NCI-H2107 (cell line): ENCODE results near the gene AGPAT4.

ENCODE experiments used
- DNase-seq: peaks from one replicate; lab custom pipeline; 2025; lab: John Stamatoyannopoulos, UW

AGPAT4 gene

DNA sequence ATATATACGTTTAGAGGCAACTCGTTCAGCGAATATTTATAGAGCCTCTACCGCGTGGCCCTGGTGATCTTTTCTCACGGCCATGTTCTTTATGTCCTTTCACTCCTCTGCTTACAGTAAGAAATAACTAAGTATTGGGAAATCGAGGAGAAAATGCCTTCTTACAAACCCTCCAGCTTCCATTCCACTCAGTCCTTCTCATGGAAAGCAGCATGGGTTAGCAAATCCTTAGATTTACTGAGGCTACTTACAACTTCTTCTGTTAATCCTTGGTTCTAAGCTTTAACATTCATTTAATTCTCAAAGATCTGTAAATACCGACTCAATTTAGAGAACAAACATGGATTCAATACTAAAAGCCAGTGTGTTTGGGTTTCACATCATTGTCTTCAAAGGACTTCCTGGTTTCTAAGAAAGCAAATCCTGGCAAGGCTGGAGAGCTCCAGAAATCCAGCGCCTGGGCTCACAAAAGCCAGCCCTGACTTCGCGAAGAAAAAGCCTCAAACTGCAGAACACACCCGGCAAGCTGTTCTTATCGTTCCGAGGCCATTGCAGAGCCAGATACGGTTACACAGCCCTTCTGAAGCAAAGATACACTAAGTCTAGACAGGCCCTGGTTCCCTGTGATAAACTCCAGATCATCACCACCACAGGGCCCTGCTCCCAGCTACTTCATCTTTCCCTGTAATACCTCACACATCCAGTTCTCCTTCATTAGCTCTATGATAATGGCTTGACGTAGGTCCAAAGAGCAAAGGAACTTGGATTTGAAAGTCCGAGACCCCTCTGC, 19.2 kb downstream of the AGPAT4 start:
- DNase-seq, result no peak

GRCh38 chr6:161254126-161254463, 19.8 kb downstream of the AGPAT4 start:
- no peak for DNase-seq

GRCh38 chr6:161251345-161251744, 22.5 kb downstream of the AGPAT4 start:
- DNase-seq, result no peak

DNA sequence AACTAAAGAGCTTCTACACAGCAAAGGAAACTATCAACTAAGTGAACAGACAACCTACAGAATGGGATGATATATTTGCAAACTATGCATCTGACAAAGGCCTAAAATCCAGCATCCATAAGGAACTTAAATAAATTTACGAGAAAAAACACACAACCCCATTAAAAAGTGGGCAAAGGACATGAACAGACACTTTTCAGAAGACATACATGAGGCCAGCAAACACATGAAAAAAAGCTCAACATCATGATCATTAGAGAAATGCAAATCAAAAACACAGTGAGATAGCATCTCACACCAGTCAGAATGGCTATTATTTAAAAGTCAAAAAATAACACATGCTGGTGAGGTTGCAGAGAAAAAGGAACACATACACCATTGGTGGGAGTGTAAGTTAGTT, 24.5 kb downstream of the AGPAT4 start:
- DNase-seq, result no peak

GRCh38 chr6:161246725-161247124, 27.1 kb downstream of the AGPAT4 start:
- DNase-seq, result no peak

GRCh38 chr6:161245363-161245762, 28.5 kb downstream of the AGPAT4 start:
- DNase-seq, result no peak

DNA sequence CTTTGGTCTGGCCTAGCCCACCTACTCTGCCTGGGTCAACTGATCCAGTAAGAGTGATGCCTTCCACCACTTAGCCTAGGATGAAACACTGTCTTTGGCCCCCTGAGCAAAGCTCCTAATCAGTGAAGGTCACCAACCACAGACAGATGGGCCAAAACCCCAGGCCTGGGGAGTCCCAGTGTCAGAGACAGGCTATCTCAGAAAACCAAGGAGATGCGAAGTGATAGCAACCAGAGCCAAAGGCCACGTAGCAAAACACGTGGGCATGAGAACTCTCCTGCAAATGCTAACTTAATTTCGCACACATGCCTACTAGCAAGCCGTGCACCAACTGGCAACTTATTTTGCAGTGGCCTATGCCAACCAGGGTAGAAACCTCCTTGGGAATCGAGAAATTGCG, 29.1 kb downstream of the AGPAT4 start:
- no peak for DNase-seq

DNA sequence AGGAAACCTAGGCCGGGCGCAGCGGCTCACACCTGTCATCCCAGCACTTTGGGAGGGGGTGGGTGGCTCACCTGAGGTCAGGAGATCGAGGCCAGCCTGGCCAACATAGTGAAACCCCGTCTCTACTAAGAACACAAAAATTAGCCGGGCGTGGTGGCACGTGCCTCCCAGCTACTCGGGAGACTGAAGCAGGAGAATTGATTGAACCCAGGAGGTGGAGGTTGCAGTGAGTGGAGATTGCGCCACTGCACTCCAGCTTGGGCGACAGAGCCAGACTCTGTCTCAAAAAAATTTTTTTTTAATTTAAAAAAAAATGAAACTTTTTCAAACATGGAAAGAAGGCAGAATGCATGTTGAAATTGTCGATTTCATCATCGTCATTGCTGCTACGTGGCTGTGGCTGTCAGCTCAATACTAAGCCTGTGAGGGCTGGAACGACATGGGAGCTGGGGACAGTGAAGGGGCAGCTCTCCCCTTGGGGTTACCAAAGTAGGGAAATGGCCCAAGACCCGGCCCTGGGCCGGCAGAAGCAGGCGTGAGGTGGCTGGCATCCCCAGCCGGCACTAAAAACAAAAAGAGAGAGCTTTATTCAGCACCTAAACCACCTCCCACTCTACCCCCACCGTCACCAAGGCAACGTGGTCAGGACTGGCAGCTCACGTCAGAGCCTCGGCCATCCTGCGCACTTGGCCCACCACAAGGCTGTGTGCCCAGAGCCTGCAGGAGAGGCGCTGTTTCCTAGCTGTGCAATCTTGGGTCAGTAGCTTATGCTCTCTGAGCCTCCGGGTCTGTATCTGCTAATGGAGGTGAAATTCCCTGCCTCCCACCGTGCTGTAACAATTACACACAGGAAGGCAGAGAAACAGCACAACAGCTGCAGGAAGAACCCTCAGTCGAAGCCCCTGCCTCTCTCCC, 30.8 kb downstream of the AGPAT4 start:
- no peak for DNase-seq

GRCh38 chr6:161242113-161242512, 31.7 kb downstream of the AGPAT4 start:
- no peak for DNase-seq

DNA sequence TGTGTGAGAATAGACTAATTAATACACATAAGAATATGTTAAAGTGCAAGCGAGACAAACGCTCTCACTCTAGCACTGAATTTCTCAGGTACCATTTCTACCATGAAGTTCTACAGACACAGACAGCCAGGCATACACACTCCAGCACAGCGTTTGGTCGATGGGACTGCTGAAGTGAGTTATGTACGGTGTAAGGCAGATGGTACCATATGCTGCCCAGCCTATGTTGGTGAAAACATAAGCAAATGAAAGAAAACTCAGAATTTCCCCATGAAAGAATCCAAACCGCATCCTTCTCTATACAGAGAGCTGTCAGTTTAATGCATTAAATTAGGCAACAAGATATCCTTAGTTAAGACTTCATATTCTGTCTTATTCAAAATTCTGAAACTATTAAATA, 34.9 kb downstream of the AGPAT4 start:
- no peak for DNase-seq

- DNase-seq, result no peak
Measured at GRCh38 chr6:161238500-161238899, 35.4 kb downstream of the AGPAT4 start.

DNA sequence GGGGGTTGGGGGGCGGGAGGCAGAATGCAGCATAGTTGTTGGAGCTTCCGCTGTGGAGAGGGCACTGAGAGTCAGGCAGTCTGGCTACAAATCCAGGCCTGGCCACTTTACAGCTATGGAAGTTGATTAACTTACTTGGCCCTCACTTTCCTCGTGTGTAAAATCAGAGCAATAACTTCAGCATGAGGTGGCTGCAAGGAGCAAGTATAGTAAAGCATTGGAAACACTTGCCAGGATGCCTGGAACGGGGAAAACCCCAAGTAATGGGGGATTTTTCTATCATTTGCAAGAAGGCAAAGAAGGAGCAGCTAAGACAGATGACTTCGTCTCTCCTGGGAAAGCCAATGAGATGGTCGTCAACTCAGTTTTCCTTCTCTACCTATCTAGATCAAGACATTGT, 35.8 kb downstream of the AGPAT4 start:
- no peak for DNase-seq

DNA sequence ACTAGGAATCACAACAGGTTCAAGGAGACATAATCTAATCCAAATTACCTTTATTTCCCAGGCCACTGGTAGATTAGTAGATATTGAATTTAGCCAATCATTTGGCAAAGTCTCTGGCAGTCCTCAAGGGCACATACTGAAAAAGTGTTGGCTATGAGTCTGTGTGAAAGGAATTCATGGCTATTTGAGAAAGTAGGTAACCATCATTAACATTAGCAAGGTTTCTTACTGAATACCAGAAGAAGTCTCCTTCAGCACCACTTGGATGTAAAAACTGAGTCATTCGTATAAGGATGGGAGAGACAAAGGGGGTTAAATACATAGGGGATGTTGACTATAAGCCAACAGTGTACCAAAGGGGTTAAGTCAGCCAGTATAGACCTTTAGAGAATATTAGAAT, 36.7 kb downstream of the AGPAT4 start:
- no peak for DNase-seq

GRCh38 chr6:161235776-161236633, 37.9 kb downstream of the AGPAT4 start:
- DNase-seq, result no peak

GRCh38 chr6:161233986-161234661, 39.7 kb downstream of the AGPAT4 start:
- no peak for DNase-seq

- no peak for DNase-seq
Measured at GRCh38 chr6:161232467-161232866, 41.4 kb downstream of the AGPAT4 start.

DNA sequence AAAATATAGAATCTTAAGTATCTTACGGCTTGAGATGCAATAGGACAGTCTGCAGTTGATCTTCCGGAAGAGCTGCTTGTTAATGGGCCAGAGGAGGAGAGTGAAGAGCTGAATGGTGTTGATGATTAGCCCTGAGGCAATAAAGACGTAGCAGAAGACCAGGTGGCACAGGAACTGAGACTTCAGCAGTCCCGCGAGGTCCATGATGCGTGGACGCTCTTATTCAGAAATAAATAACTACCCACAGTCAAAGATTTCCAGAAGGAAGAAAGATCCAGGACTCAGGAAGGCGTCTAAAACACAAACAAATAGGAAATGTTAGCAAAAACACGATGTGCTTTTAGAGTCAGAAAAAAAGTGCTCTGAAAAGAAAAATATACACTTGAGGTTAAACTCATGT, 41.9 kb downstream of the AGPAT4 start:
- no peak for DNase-seq

- DNase-seq, result no peak
Measured at GRCh38 chr6:161230339-161230738, 43.5 kb downstream of the AGPAT4 start.

DNA sequence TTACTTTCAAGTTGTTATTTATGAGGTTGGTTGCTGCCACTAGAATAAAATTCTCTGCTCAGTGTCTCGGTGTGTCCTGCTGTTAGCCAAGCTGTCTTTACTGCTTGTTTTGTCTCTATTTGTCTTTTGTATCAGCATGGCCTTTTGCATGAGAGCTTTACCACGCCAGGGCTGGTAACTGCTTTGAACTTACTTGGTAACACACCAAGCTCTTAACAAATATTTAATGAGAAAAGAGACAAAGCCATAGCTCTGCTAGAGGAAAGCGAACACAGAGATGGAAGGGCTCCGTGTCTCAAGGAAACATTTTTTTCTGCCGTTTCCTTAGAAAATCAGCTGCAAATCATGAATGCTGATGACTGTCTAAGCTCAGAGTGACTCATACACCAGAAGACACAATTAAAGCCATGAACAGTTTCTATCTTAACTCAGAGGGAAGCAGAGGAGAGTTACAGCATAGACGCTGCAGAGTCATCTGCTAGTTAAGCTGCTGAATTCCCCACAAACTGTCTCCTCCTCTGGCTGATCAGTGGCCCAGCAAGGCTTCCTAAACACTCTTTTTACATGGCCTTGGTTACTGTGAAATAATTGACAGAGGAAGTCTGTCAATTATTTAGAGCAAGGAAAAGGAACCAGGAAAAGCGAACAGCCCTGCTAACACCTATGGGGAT, 44.8 kb downstream of the AGPAT4 start:
- no peak for DNase-seq

- no peak for DNase-seq
Measured at GRCh38 chr6:161228096-161228495, 45.8 kb downstream of the AGPAT4 start.
